8988T (cell line): ENCODE data around the gene ST7L.
"Not testable (repeated sequence)": the region's sequence is repeated elsewhere in the genome, so short reads cannot be mapped to it uniquely, and the experiment has no call there.

Experiments
- DNase-seq: peaks from one replicate; pipeline ENCODE4 v3.0.0; 2011

Gene ST7L

GRCh38 chr1:112513112-112513870, 105.7 kb downstream of the ST7L start:
- DNase-seq = no peak

GRCh38 chr1:112511897-112512296, 107.0 kb downstream of the ST7L start:
- DNase-seq = no peak

GRCh38 chr1:112510340-112510739, 108.6 kb downstream of the ST7L start:
- no peak for DNase-seq

GRCh38 chr1:112509660-112510178, 109.2 kb downstream of the ST7L start:
- no peak for DNase-seq

- no peak for DNase-seq
Observed at GRCh38 chr1:112509005-112509659, 109.8 kb downstream of the ST7L start.

GRCh38 chr1:112508278-112509004, 110.5 kb downstream of the ST7L start, which contains the start of gene WNT2B:
TSS of gene WNT2B (plus strand) at chr1:112508965. CDS start at chr1:112509263, 298 bp downstream.
- DNase-seq = peak; percentile 76

GRCh38 chr1:112507921-112508277, 111.0 kb downstream of the ST7L start:
- DNase-seq = peak; percentile 70

- DNase-seq = no peak
Observed at GRCh38 chr1:112507336-112507735, 111.6 kb downstream of the ST7L start.

- no peak for DNase-seq
Observed at GRCh38 chr1:112506731-112507130, 112.2 kb downstream of the ST7L start.

- DNase-seq = no peak
Observed at GRCh38 chr1:112506306-112506705, 112.6 kb downstream of the ST7L start.

GRCh38 chr1:112505878-112506277, 113.1 kb downstream of the ST7L start:
- DNase-seq = no peak

- DNase-seq = no peak
Observed at GRCh38 chr1:112505400-112505785, 113.5 kb downstream of the ST7L start.

- no peak for DNase-seq
Observed at GRCh38 chr1:112504661-112505399, 114.1 kb downstream of the ST7L start.

GRCh38 chr1:112504001-112504660, 114.8 kb downstream of the ST7L start:
- no peak for DNase-seq

- no peak for DNase-seq
Observed at GRCh38 chr1:112502826-112503225, 116.1 kb downstream of the ST7L start.

GRCh38 chr1:112501810-112502641, 116.9 kb downstream of the ST7L start:
- DNase-seq = no peak

GRCh38 chr1:112496290-112496689, 122.7 kb downstream of the ST7L start:
- DNase-seq = no peak

- DNase-seq = no peak
Observed at GRCh38 chr1:112493351-112493750, 125.6 kb downstream of the ST7L start.

- DNase-seq = no peak
Observed at GRCh38 chr1:112492076-112492475, 126.9 kb downstream of the ST7L start.

GRCh38 chr1:112488141-112488540, 130.8 kb downstream of the ST7L start:
- DNase-seq = no peak

GRCh38 chr1:112487686-112488085, 131.3 kb downstream of the ST7L start:
- DNase-seq = not testable (repeated sequence)
